Hepatocyte (in vitro differentiated cells): ENCODE results near the gene POLR2F. TPM values are rescaled to one million over a fixed set of nuclear protein-coding genes. Genes with fewer than 3 reads are reported as not detected.

ENCODE experiments used
- DNase-seq: peaks from one replicate; pipeline ENCODE4 v3.0.0-alpha.2; 2016; ENCODE audit warnings: low spot score
- H2AFZ ChIP-seq: fragments of 200-600 bp; sonication (generic); 2 replicates; pipeline ENCODE4 v1.6.0; 2016; ENCODE audit warnings: antibody characterized with exemption, mild to moderate bottlenecking
- H3K27ac ChIP-seq: fragments of 200-600 bp; sonication (generic); 2 replicates; pipeline ENCODE4 v1.5.1; 2016; ENCODE audit warnings: mild to moderate bottlenecking
- H3K27me3 ChIP-seq: fragments of 200-600 bp; sonication (generic); 2 replicates; pipeline ENCODE4 v1.6.1; 2016
- H3K36me3 ChIP-seq: fragments of 200-600 bp; sonication (generic); replicated peaks from 2 replicates; pipeline ENCODE4 v1.5.1; 2016; ENCODE audit warnings: low read depth; ENCODE audit not compliant: insufficient read depth
- H3K4me1 ChIP-seq: fragments of 200-600 bp; sonication (generic); 2 replicates; pipeline ENCODE4 v1.5.1; 2016; ENCODE audit warnings: mild to moderate bottlenecking, moderate library complexity; ENCODE audit not compliant: insufficient read depth
- H3K4me2 ChIP-seq: fragments of 200-600 bp; sonication (generic); 2 replicates; pipeline ENCODE4 v1.6.0; 2016
- H3K4me3 ChIP-seq: fragments of 200-600 bp; sonication (generic); 2 replicates; pipeline ENCODE4 v1.5.1; 2016; ENCODE audit warnings: mild to moderate bottlenecking
- H3K79me2 ChIP-seq: fragments of 200-600 bp; sonication (generic); 2 replicates; pipeline ENCODE4 v1.6.0; 2017; ENCODE audit warnings: mild to moderate bottlenecking
- H3K9me2 ChIP-seq: fragments of 200-600 bp; sonication (generic); replicated peaks from 2 replicates; pipeline ENCODE4 v1.6.0; 2017; ENCODE audit warnings: mild to moderate bottlenecking; ENCODE audit not compliant: insufficient read depth
- H3K9me3 ChIP-seq: fragments of 200-600 bp; sonication (generic); 2 replicates; pipeline ENCODE4 v1.5.1; 2016; ENCODE audit warnings: low read depth, mild to moderate bottlenecking
- H4K20me1 ChIP-seq: fragments of 200-600 bp; sonication (generic); 2 replicates; pipeline ENCODE4 v1.6.0; 2016; ENCODE audit warnings: mild to moderate bottlenecking; ENCODE audit not compliant: insufficient read depth, poor library complexity, severe bottlenecking
- CTCF ChIP-seq: fragments of 200-600 bp; sonication (generic); IDR thresholded peaks from 2 replicates; pipeline ENCODE4 v1.5.1; 2016; ENCODE audit warnings: antibody characterized with exemption, mild to moderate bottlenecking; ENCODE audit not compliant: poor library complexity
- EZH2 ChIP-seq: fragments of 200-600 bp; sonication (generic); IDR thresholded peaks from 2 replicates; pipeline ENCODE4 v1.6.1; 2016; ENCODE audit warnings: antibody characterized with exemption, mild to moderate bottlenecking, borderline replicate concordance
- EZH2phosphoT487 ChIP-seq: fragments of 200-600 bp; sonication (generic); IDR thresholded peaks from one replicate; pipeline ENCODE4 v1.6.1; 2018; ENCODE audit warnings: antibody characterized with exemption, mild to moderate bottlenecking, low read depth, moderate library complexity; ENCODE audit not compliant: unreplicated experiment, severe bottlenecking
- WGBS: methylation state at CpG from one replicate; pipeline ENCODE4 v1.1.6; 2016; ENCODE audit warnings: low lambda C conversion rate; ENCODE audit errors: missing lambda C conversion rate; 5-methylcytosine and 5-hydroxymethylcytosine counted together
- polyA plus RNA-seq: library from polyadenylated mRNA; unstranded; fragments of >200 nt; fragmentation: Nextera tagmentation; extraction: Ambion mirVana; gene quantifications from 2 replicates; pipeline ENCODE4 v1.2.1, GENCODE V29; 2016
- total RNA-seq: library from RNA; depleted of rRNA; stranded (reverse); fragments of >200 nt; gene quantifications from 2 replicates; pipeline ENCODE4 v1.2.3, GENCODE V29; 2014

POLR2F gene
- total and polyA plus RNA-seq, 2 experiments from 2014 or later: 59.4 to 119 TPM

GRCh38 chr22:37913233-37913721 lies 40.2 kb upstream of the POLR2F start:
- no peak overlapping the region for H3K4me3 ChIP-seq
- H4K20me1 ChIP-seq: no peaks in the 10 kb centered on the region
- no peaks in the 10 kb centered on the region for H3K9me2 ChIP-seq
- H3K4me2 ChIP-seq: no peak overlapping the region
- no peaks in the 10 kb centered on the region for H3K36me3 ChIP-seq
- H2AFZ ChIP-seq: no peak overlapping the region
- no peaks in the 10 kb centered on the region for H3K27me3 ChIP-seq
- 91% methylated on average over 7 of the region's 7 CpGs for WGBS
- H3K9me3 ChIP-seq: no peaks in the 10 kb centered on the region
- no peaks in the 10 kb centered on the region for H3K4me1 ChIP-seq
- peaks cover 10% of the 10 kb centered on the region for H3K79me2 ChIP-seq
- no peak overlapping the region for H3K27ac ChIP-seq
- DNase-seq: no peak
- TF ChIP-seq EZH2 (no peak), EZH2phosphoT487 (no peak), CTCF (no peak)

GRCh38 chr22:37916311-37916710 lies 37.2 kb upstream of the POLR2F start:
- Histone ChIP-seq H3K79me2 (no peaks in the 10 kb centered on the region), H3K4me1 (no peaks in the 10 kb centered on the region), H3K9me2 (no peaks in the 10 kb centered on the region), H3K9me3 (no peaks in the 10 kb centered on the region), H3K27me3 (no peaks in the 10 kb centered on the region), H2AFZ (no peak overlapping the region), H3K36me3 (no peaks in the 10 kb centered on the region), H3K4me2 (no peak overlapping the region), H3K27ac (no peak overlapping the region), H4K20me1 (no peaks in the 10 kb centered on the region), H3K4me3 (no peak overlapping the region)
- no peak for TF ChIP-seq EZH2phosphoT487
- TF ChIP-seq CTCF: no peak
- TF ChIP-seq EZH2: no peak
- DNase-seq: no peak
- WGBS: 94% methylated on average over 5 of the region's 5 CpGs

- Histone ChIP-seq H3K36me3 (no peaks in the 10 kb centered on the region), H3K9me3 (no peaks in the 10 kb centered on the region), H3K27ac (no peak overlapping the region), H2AFZ (no peak overlapping the region), H3K79me2 (no peaks in the 10 kb centered on the region), H3K4me2 (no peak overlapping the region), H3K9me2 (no peaks in the 10 kb centered on the region), H4K20me1 (no peaks in the 10 kb centered on the region), H3K4me3 (no peak overlapping the region), H3K4me1 (no peaks in the 10 kb centered on the region), H3K27me3 (no peaks in the 10 kb centered on the region)
- DNase-seq: no peak
- 94% methylated on average over 4 of the region's 4 CpGs for WGBS
- TF ChIP-seq EZH2phosphoT487 (no peak), EZH2 (no peak)
Observed at GRCh38 chr22:37917874-37918548, 35.5 kb upstream of the POLR2F start.

- Histone ChIP-seq H3K36me3 (no peaks in the 10 kb centered on the region), H3K27ac (no peak overlapping the region), H3K9me3 (no peaks in the 10 kb centered on the region), H3K4me1 (no peaks in the 10 kb centered on the region), H3K4me2 (no peak overlapping the region), H3K79me2 (no peaks in the 10 kb centered on the region), H3K4me3 (no peak overlapping the region), H3K9me2 (no peaks in the 10 kb centered on the region), H4K20me1 (no peaks in the 10 kb centered on the region), H3K27me3 (no peaks in the 10 kb centered on the region), H2AFZ (no peak overlapping the region)
- no peak for DNase-seq
- 94% methylated on average over 25 of the region's 25 CpGs for WGBS
- TF ChIP-seq CTCF (no peak), EZH2 (no peak), EZH2phosphoT487 (no peak)
Observed at GRCh38 chr22:37918580-37919270, 34.8 kb upstream of the POLR2F start.
